ENCODE results near the gene ACTL6B. TPM values are rescaled to one million over a fixed set of nuclear protein-coding genes. Genes with fewer than 3 reads are reported as not detected.

The ACTL6B gene
- total and polyA plus RNA-seq, 9 of the 15 experiments (the other 6 are each of a cell fraction or from before 2014, with no cell fraction given) = not detected

DNA sequence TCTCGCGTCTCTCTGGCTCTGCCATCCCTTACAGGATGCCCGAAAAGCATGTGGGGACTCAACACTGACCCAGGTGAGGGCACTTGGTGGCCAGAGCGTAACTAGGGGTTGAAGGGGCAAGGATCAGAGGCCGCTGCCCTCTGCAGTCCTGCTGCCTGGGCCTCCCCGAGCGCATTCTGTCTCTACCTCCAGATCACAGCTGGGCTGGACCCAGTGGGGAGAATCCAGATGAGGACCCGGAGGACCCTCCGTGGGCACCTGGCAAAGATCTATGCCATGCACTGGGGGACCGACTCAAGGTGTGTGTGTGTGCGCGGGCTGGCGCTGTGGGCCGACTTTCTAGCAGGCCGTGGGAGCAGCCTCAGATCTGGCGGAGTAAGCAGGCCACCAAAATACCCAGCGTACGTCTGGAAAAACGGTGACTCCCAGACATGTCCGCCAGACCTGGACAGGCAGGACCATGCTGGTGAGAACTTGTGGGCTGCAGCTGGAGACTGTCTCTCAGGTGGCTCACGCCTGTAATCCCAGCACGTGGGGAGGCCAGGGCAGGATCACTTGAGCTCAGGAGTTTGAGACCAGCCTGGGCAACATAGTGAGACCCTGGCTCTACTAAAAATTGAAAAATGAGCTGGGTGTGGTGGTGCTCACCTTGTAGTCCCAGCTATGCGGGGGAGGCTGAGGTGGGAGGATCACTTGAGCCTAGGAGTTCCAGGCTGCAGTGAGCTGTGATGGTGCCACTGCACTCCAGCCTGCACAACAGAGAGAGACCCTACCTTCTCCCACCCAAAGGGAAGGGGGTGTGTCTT, 20.5 kb upstream of the ACTL6B start (continued):
- TF ChIP-seq, protein P1, sequence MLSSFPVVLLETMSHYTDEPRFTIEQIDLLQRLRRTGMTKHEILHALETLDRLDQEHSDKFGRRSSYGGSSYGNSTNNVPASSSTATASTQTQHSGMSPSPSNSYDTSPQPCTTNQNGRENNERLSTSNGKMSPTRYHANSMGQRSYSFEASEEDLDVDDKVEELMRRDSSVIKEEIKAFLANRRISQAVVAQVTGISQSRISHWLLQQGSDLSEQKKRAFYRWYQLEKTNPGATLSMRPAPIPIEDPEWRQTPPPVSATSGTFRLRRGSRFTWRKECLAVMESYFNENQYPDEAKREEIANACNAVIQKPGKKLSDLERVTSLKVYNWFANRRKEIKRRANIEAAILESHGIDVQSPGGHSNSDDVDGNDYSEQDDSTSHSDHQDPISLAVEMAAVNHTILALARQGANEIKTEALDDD (IDR thresholded peaks at IDR 0.05) = no peak
- TF ChIP-seq PHF20 (IDR thresholded peaks at IDR 0.05; ENCODE audit: partially characterized antibody) (no peak), HMG20B (CRISPR knock-in tag; IDR thresholded peaks at IDR 0.05) (no peak), XRCC5 (IDR thresholded peaks at IDR 0.05; ENCODE audit: low read depth, low read length) (no peak)

DNA sequence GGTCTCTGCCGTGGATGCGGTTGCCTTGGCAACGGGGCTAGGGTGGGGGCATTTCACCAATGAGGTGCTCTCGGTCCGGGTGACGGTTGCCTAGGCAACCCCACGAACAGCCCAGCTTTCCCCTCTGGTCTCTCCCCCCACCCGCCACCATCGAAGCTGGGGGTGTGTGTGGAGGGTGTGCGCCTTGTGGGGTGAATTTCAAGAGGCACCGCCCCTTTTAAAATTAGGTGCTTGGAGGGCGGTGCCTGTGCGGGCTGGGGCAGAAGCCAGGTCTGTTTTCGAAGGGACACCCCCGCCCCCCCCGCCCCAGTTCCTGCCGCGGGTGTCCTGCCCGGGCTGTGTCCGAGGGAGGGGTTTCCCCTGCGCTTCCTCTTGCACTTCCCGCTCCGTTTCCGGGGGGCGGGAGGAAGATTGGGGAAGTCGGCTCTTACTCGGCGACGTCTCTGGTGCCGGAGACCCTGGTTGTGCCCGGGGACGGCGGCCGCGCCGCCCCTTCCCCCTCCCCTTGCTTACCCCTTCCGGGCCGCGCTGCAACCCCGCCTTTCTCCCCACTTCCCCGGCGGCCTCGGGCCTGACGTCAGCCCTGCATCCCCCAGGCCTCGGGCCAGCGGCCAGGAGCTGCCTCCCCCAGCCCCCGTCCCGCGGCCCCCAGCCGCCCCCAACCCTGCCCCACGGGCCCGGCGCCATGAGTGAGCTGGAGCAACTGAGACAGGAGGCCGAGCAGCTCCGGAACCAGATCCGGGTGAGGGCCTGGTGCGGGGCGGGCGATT, 19.5 kb upstream of the ACTL6B start:
- intact Hi-C loops (cut with micrococcal nuclease) (no loop called here), in situ Hi-C loops (cut with MboI) (no loop called here)
- FAIRE-seq (peak; percentile 73), DNase-seq (ENCODE audit: extremely low read depth in 1 of 4, low spot score in 3 of 4) (peak; percentile 74 to 91 (median 84)), ATAC-seq (peak; percentile 31)
- H3K9me3 ChIP-seq (replicated peaks; ENCODE audit: control insufficient read depth, insufficient read depth, low read depth, low read length) = no peaks in the 10 kb centered on the region
- H3K4me3 ChIP-seq = peak overlapping the region; percentile 99
- H2AFZ ChIP-seq (ENCODE audit: low read depth, low read length) = no peak overlapping the region; the same call in 1 of the 2 replicates
- peaks cover 46% of the 10 kb centered on the region for H3K79me2 ChIP-seq (ENCODE audit: control insufficient read depth, insufficient read depth, low read length)
- H3K4me1 ChIP-seq (replicated peaks in 1 of 2; ENCODE audit: control insufficient read depth in 2 of 2, insufficient read depth in 2 of 2, low read length in 2 of 2) = peaks cover 4 to 76% of the 10 kb centered on the region in 2 experiments
- H3K9me1 ChIP-seq (ENCODE audit: control insufficient read depth, insufficient read depth, low read length) = no peaks in the 10 kb centered on the region
- H3K27me3 ChIP-seq (ENCODE audit: control insufficient read depth in 2 of 2, insufficient read depth in 2 of 2, low read length in 2 of 2) = no peaks in the 10 kb centered on the region
- no TSS peak for BruUV-seq (replicated peaks)
- peak overlapping the region; percentile 45; the same call in 1 of the 3 replicates for H3K27ac ChIP-seq (ENCODE audit: extremely low read depth, low read depth, low read length)
- WGBS (ENCODE audit: insufficient coverage, low coverage, missing lambda C conversion rate) = 16% methylated on average over 27 of the region's 59 CpGs
- H3K4me2 ChIP-seq (ENCODE audit: insufficient read depth, low read length) = peak overlapping the region; percentile 71
- ChIA-PET CTCF (ENCODE audit: low intra/inter-chr PET ratio) (interaction anchor here (0.6 kb wide), 1 partner anchor 130 kb away, joined by 3 read pairs; no protein-coding TSS in a partner anchor), POLR2A (interaction anchor here (0.5 to 1.9 kb wide), 4 partner anchors 17 to 1256 kb away, joined by 3 to 6 read pairs (median 4); partner anchors contain the start of gene GIGYF1)
- H4K20me1 ChIP-seq (replicated peaks; ENCODE audit: control insufficient read depth, insufficient read depth, low read length) = peaks cover 22% of the 10 kb centered on the region; the same call in 1 of the 2 replicates
- peak overlapping the region in 1 of 2 experiments; percentile 94; a peak in 2 of 4 replicates for H3K9ac ChIP-seq (ENCODE audit: insufficient read depth in 1 of 2, low read depth in 2 of 2, low read length in 2 of 2)
- peaks cover 45% of the 10 kb centered on the region; the same call in 2 of the 3 replicates for H3K36me3 ChIP-seq (ENCODE audit: control insufficient read depth, insufficient read depth, low read length)
- TF ChIP-seq, protein P2, sequence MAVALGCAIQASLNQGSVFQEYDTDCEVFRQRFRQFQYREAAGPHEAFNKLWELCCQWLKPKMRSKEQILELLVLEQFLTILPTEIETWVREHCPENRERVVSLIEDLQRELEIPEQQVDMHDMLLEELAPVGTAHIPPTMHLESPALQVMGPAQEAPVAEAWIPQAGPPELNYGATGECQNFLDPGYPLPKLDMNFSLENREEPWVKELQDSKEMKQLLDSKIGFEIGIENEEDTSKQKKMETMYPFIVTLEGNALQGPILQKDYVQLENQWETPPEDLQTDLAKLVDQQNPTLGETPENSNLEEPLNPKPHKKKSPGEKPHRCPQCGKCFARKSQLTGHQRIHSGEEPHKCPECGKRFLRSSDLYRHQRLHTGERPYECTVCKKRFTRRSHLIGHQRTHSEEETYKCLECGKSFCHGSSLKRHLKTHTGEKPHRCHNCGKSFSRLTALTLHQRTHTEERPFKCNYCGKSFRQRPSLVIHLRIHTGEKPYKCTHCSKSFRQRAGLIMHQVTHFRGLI (CRISPR knock-in tag; IDR thresholded peaks at IDR 0.05) = no peak
- no peak for TF ChIP-seq SREBF1 (IDR thresholded peaks at IDR 0.05; ENCODE audit: borderline replicate concordance, low read depth, low read length)
- TF ChIP-seq, protein P3, sequence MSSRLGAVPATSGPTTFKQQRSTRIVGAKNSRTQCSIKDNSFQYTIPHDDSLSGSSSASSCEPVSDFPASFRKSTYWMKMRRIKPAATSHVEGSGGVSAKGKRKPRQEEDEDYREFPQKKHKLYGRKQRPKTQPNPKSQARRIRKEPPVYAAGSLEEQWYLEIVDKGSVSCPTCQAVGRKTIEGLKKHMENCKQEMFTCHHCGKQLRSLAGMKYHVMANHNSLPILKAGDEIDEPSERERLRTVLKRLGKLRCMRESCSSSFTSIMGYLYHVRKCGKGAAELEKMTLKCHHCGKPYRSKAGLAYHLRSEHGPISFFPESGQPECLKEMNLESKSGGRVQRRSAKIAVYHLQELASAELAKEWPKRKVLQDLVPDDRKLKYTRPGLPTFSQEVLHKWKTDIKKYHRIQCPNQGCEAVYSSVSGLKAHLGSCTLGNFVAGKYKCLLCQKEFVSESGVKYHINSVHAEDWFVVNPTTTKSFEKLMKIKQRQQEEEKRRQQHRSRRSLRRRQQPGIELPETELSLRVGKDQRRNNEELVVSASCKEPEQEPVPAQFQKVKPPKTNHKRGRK (tag; IDR thresholded peaks at IDR 0.05) = no peak
- TF ChIP-seq HDAC6 (IDR thresholded peaks at IDR 0.05; ENCODE audit: low read depth, low read length) = no peak
- TF ChIP-seq, protein P4, sequence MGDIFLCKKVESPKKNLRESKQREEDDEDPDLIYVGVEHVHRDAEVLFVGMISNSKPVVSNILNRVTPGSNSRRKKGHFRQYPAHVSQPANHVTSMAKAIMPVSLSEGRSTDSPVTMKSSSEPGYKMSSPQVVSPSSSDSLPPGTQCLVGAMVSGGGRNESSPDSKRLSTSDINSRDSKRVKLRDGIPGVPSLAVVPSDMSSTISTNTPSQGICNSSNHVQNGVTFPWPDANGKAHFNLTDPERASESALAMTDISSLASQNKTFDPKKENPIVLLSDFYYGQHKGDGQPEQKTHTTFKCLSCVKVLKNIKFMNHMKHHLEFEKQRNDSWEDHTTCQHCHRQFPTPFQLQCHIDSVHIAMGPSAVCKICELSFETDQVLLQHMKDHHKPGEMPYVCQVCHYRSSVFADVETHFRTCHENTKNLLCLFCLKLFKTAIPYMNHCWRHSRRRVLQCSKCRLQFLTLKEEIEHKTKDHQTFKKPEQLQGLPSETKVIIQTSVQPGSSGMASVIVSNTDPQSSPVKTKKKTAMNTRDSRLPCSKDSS (IDR thresholded peaks at IDR 0.05; ENCODE audit: low read depth, partially characterized antibody) = no peak
- peak; percentile 26; the same call in 1 of the 2 replicates for TF ChIP-seq ARID1B (IDR thresholded peaks at IDR 0.05)

Measured in K562 (cell line).